HAP-1 (cell line): ENCODE results near the gene CHN2.

Source experiments
- DNase-seq, 2 experiments: peaks; one replicate each; pipeline ENCODE4 v3.0.0-alpha.2; 2016 to 2020; ENCODE audit warnings: low spot score in 2 of 2
- H3K27me3 ChIP-seq: fragments of 250-450 bp; sonication (Bioruptor Pico); 2 replicates; pipeline ENCODE4 v1.5.1; 2020; ENCODE audit warnings: low read depth, mild to moderate bottlenecking, moderate library complexity
- H3K36me3 ChIP-seq: fragments of 250-450 bp; sonication (Bioruptor Pico); replicated peaks from 2 replicates; pipeline ENCODE4 v1.5.1; 2020; ENCODE audit warnings: mild to moderate bottlenecking
- H3K4me1 ChIP-seq: fragments of 250-450 bp; sonication (Bioruptor Pico); 2 replicates; pipeline ENCODE4 v1.5.1; 2020; ENCODE audit warnings: mild to moderate bottlenecking
- H3K4me3 ChIP-seq: fragments of 250-450 bp; sonication (Bioruptor Pico); 2 replicates; pipeline ENCODE4 v1.5.1; 2020; ENCODE audit warnings: mild to moderate bottlenecking, moderate library complexity
- H3K9me3 ChIP-seq: fragments of 250-450 bp; sonication (Bioruptor Pico); 2 replicates; pipeline ENCODE4 v1.5.1; 2020; ENCODE audit warnings: mild to moderate bottlenecking, moderate library complexity
- in situ Hi-C: fragments of 300-500 bp; cut with MboI; formaldehyde crosslinking; loops from 3 replicates; pipeline ENCODE4 v1.14.3; 2020; ENCODE audit warnings: low sequenced_read_pairs, inconsistent platforms, mixed read lengths

CHN2 gene

GRCh38 chr7:29476916-29477315 is 282.3 kb downstream of the CHN2 start:
- in situ Hi-C loops, result no loop called here

DNA sequence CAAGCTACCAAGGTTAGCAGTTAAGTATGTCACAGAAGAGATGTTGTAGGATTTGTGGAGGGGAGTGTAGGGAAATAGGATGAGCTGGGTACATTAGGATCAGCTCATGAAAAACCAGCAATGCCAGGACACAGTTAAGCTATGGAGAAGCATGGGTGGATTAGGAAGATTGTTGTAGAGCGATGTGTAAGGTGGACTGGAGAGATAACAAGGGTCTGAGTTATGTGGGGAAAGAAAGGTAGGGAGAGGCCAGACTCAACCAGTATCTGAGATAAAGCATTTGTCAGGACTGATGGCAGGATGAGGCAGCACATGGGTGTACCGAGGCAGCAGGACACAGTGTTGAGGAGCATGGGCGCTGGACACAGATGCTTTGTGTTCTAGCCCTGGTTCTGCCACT is 283.7 kb downstream of the CHN2 start:
- Histone ChIP-seq H3K9me3 (no peaks in the 10 kb centered on the region), H3K4me1 (peaks cover 39% of the 10 kb centered on the region), H3K4me3 (no peak overlapping the region), H3K36me3 (no peaks in the 10 kb centered on the region), H3K27me3 (no peaks in the 10 kb centered on the region)
- no peak for DNase-seq
- in situ Hi-C loops, result no loop called here

More at GRCh38 chr7:29476916-29477315, 282.3 kb downstream of the CHN2 start:
- no peak for DNase-seq
- Histone ChIP-seq H3K4me3 (no peak overlapping the region), H3K36me3 (no peaks in the 10 kb centered on the region), H3K4me1 (peaks cover 30% of the 10 kb centered on the region), H3K27me3 (no peaks in the 10 kb centered on the region), H3K9me3 (no peaks in the 10 kb centered on the region)

GRCh38 chr7:29478687-29479240 is 284.2 kb downstream of the CHN2 start:
- no peak for DNase-seq
- Histone ChIP-seq H3K4me1 (peaks cover 43% of the 10 kb centered on the region), H3K9me3 (no peaks in the 10 kb centered on the region), H3K27me3 (no peaks in the 10 kb centered on the region), H3K36me3 (no peaks in the 10 kb centered on the region), H3K4me3 (no peak overlapping the region)
- in situ Hi-C loops, result no loop called here

GRCh38 chr7:29479301-29480200 is 285.0 kb downstream of the CHN2 start:
- no peaks in the 10 kb centered on the region for H3K27me3 ChIP-seq
- no peaks in the 10 kb centered on the region for H3K9me3 ChIP-seq
- DNase-seq, result peak; percentile 73 to 79
- H3K4me3 ChIP-seq, result peak overlapping the region; percentile 13
- in situ Hi-C loops, result no loop called here
- H3K4me1 ChIP-seq, result peaks cover 51% of the 10 kb centered on the region
- no peaks in the 10 kb centered on the region for H3K36me3 ChIP-seq

DNA sequence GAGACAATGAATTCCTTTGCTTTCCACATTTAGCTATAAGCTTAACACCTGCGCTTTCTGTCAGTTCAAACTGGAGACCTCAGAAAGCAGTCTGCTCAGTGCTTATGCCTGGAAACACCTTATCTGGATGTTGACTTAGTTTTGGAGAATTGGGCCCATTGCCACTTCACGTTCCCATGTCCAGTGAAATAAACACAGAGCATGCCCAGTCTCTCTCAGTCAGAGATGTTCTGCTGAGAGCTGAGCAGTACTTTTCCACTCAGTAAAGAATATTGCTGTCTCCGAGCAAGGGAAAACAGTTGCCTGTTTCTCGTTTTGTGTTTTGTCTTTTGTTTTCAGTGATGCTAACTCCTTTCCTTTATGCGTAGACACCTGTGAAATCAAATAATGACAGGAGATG is 285.9 kb downstream of the CHN2 start:
- in situ Hi-C loops, result no loop called here
- Histone ChIP-seq H3K4me3 (peak overlapping the region; percentile 13), H3K27me3 (no peaks in the 10 kb centered on the region), H3K4me1 (peaks cover 60% of the 10 kb centered on the region), H3K36me3 (no peaks in the 10 kb centered on the region), H3K9me3 (no peaks in the 10 kb centered on the region)
- DNase-seq, result no peak

- Histone ChIP-seq H3K9me3 (no peaks in the 10 kb centered on the region), H3K4me3 (peak overlapping the region; percentile 13), H3K36me3 (no peaks in the 10 kb centered on the region), H3K27me3 (no peaks in the 10 kb centered on the region), H3K4me1 (peaks cover 64% of the 10 kb centered on the region)
- in situ Hi-C loops, result no loop called here
- DNase-seq, result no peak
Observed at GRCh38 chr7:29480934-29481651, 286.5 kb downstream of the CHN2 start.

DNA sequence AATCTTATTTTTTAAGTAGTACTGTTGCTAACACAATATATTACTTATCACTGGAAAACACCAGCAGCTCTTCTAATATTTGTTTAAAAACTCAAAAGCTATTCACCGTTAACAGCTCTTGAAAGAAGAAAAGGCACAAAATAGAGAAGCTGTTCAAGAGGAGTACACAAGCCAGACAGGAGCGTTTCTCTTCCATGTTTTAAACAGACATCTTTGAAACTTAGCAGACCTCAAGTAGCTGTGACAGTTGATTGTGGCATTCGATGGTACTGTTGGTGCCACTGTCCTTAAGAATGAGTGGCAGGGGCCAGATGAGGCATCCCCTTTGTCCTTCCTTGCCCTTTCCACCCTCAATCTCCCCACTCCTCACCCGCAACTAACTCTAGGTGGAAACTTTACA is 287.5 kb downstream of the CHN2 start:
- no peak overlapping the region for H3K4me3 ChIP-seq
- H3K9me3 ChIP-seq, result no peaks in the 10 kb centered on the region
- in situ Hi-C loops, result no loop called here
- no peaks in the 10 kb centered on the region for H3K27me3 ChIP-seq
- DNase-seq, result no peak
- H3K36me3 ChIP-seq, result no peaks in the 10 kb centered on the region
- H3K4me1 ChIP-seq, result peaks cover 64% of the 10 kb centered on the region

DNA sequence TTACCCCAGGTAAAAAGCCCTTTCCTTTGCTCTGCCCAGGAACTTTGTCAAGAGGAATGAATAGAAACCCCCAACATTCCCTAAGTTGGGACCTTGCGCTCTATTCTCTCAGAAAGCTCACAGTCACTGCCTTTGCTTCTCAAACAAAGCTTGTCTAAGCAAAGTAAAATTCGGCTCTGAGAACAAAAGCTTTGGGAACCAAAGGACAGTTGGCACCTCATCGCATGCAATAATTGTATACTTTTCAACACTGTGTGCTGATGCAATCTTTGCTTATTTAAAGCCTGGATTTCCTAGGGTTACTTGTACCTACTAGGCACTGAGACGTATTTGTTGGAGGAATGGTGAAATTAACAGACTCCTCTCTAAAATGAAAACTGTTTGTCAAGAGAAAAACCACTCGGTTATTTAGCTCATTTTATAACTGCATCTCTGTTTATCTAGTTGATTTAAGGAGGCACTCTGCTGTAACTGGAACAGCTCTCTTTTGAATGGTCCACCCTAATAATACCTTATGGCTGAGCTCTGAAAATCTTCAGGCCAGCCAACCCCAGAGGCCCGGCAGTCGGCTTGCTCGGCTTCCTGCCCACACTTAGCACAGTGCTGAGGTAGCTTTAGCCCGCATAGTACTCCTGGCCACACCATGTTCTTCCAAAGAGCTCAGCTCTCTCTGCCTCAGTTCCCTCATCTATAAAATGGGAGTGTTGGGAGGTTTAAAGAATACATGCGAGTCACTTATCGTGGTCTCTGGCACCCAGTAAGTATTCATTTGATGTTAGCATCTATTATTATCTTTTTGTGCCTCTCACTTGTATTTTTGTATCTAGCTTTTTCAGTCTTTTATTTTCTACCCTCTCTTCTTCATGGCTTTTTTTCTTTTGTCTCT is 288.9 kb downstream of the CHN2 start:
- peak; percentile 44 to 68 for DNase-seq
- H3K27me3 ChIP-seq, result no peaks in the 10 kb centered on the region
- H3K4me1 ChIP-seq, result peaks cover 64% of the 10 kb centered on the region
- in situ Hi-C loops, result no loop called here
- H3K4me3 ChIP-seq, result no peak overlapping the region
- no peaks in the 10 kb centered on the region for H3K36me3 ChIP-seq
- no peaks in the 10 kb centered on the region for H3K9me3 ChIP-seq

DNA sequence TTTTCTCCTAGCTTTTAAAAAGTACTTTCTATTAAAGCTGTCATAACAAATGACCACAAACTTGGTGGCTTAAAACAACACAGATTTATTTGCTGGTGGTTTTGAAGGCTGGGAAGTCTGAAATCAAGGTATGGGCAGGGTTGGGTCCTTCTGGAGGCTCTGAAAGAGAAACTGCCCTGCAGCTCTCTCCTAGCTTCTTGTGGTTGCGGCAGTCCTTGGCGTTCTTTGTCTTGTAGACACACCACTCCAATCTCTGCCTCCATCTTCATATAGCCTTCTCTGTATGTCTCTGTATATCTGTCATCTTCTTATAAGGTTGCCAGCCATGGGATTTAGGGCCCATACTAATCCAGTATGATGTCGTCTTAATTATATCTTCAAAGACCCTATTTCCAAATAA is 289.7 kb downstream of the CHN2 start:
- Histone ChIP-seq H3K4me3 (no peak overlapping the region), H3K27me3 (no peaks in the 10 kb centered on the region), H3K9me3 (no peaks in the 10 kb centered on the region), H3K36me3 (no peaks in the 10 kb centered on the region), H3K4me1 (peaks cover 64% of the 10 kb centered on the region)
- DNase-seq, result no peak
- in situ Hi-C loops, result no loop called here

- Histone ChIP-seq H3K4me1 (peaks cover 51% of the 10 kb centered on the region), H3K9me3 (no peaks in the 10 kb centered on the region), H3K4me3 (no peak overlapping the region), H3K36me3 (no peaks in the 10 kb centered on the region), H3K27me3 (no peaks in the 10 kb centered on the region)
- DNase-seq, result no peak
- in situ Hi-C loops, result no loop called here
Observed at GRCh38 chr7:29485339-29486190, 291.0 kb downstream of the CHN2 start.

DNA sequence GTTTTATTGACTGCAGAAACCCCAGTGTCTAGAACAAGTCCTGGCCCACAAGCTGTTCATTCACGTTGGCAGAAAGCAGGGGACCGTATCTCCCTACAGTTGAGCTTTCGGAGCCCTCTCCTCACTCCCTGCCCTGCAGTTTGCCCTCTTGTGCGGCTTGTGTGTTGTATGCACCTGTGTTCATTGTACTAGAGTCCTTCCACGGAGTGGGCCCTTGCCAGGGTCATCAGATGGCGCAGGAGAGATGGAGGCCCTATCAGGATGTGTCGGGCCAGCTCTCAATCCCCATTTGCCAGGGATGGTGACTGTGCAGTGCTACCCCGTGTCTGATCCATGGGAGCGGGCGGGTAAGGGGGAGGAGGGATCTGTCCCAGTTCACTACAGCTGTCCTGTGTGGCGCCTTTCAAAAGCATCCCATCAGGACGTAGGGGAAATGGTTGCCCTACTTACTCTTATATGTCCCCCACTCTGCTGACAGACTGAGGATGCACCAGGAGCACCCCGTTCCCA is 291.7 kb downstream of the CHN2 start:
- Histone ChIP-seq H3K9me3 (no peaks in the 10 kb centered on the region), H3K4me1 (peaks cover 44% of the 10 kb centered on the region), H3K36me3 (no peaks in the 10 kb centered on the region), H3K4me3 (no peak overlapping the region), H3K27me3 (no peaks in the 10 kb centered on the region)
- in situ Hi-C loops, result no loop called here
- no peak for DNase-seq

GRCh38 chr7:29487424-29487823 is 292.8 kb downstream of the CHN2 start:
- Histone ChIP-seq H3K36me3 (no peaks in the 10 kb centered on the region), H3K9me3 (no peaks in the 10 kb centered on the region), H3K4me1 (peaks cover 33% of the 10 kb centered on the region), H3K4me3 (no peak overlapping the region), H3K27me3 (no peaks in the 10 kb centered on the region)
- no peak for DNase-seq
- in situ Hi-C loops, result no loop called here
